ENCODE results near the gene WDR44.

Gene WDR44

GRCh38 chrX:118499295-118499694, 153.4 kb downstream of the WDR44 start:
- no peak overlapping the region for H3K4me3 ChIP-seq (replicated peaks; ENCODE audit: low read depth, low read length)
- DNase-seq (ENCODE audit: extremely low read depth, low read depth) = no peak
- no peak for TF ChIP-seq CTCF (IDR thresholded peaks at IDR 0.05; ENCODE audit: low read depth, low read length, missing control alignments)

Data from HFF-Myc (cell line).